HepG2 (cell line): ENCODE results near the gene PSMC5. TPM values are rescaled to one million over a fixed set of nuclear protein-coding genes. Genes with fewer than 3 reads are reported as not detected.

Experiments used
- BRCA1 ChIP-seq: sonication (generic); formaldehyde crosslinking; IDR thresholded peaks from 2 replicates; pipeline ENCODE4 v1.4.0; 2020; ENCODE audit warnings: missing genetic modification reagents
- FUBP1 ChIP-seq: sonication (generic); formaldehyde crosslinking; IDR thresholded peaks from 2 replicates; pipeline ENCODE4 v1.5.1; 2020; ENCODE audit warnings: missing genetic modification reagents, mild to moderate bottlenecking, borderline replicate concordance
- HNF1B ChIP-seq: sonication (generic); formaldehyde crosslinking; IDR thresholded peaks from 2 replicates; pipeline ENCODE4 v1.5.1; 2020; ENCODE audit warnings: mild to moderate bottlenecking, moderate library complexity, missing genetic modification reagents
- JUNB ChIP-seq: sonication (generic); formaldehyde crosslinking; IDR thresholded peaks from 2 replicates; pipeline ENCODE4 v1.8.0; 2022; ENCODE audit warnings: missing genetic modification reagents, mild to moderate bottlenecking, borderline replicate concordance
- MTERF4 ChIP-seq: sonication (generic); formaldehyde crosslinking; IDR thresholded peaks from 2 replicates; pipeline ENCODE4 v1.8.0; 2023; ENCODE audit warnings: mild to moderate bottlenecking, missing genetic modification reagents
- MXD1 ChIP-seq: sonication (generic); formaldehyde crosslinking; IDR thresholded peaks from 2 replicates; pipeline ENCODE4 v1.4.0; 2020; ENCODE audit warnings: mild to moderate bottlenecking, missing genetic modification reagents
- POGK ChIP-seq: sonication (generic); formaldehyde crosslinking; conservative IDR thresholded peaks from 2 replicates; pipeline ENCODE4 v1.8.0; 2022; ENCODE audit warnings: mild to moderate bottlenecking, moderate library complexity, missing genetic modification reagents
- POGZ ChIP-seq: sonication (generic); formaldehyde crosslinking; IDR thresholded peaks from 2 replicates; pipeline ENCODE4 v1.4.0; 2020; ENCODE audit warnings: mild to moderate bottlenecking, missing genetic modification reagents
- RBM39 ChIP-seq: fragments of 200-400 bp; formaldehyde crosslinking; IDR thresholded peaks from one replicate; pipeline ENCODE4 v1.6.1; 2018; ENCODE audit warnings: antibody characterized with exemption, mild to moderate bottlenecking, low read depth, low read length; ENCODE audit not compliant: poor library complexity, severe bottlenecking
- ZNF101 ChIP-seq: sonication (generic); formaldehyde crosslinking; IDR thresholded peaks from 2 replicates; pipeline ENCODE4 v1.4.0; 2020; ENCODE audit warnings: mild to moderate bottlenecking, low read depth, missing genetic modification reagents, borderline replicate concordance
- ZNF138 ChIP-seq: sonication (generic); formaldehyde crosslinking; IDR thresholded peaks from 2 replicates; pipeline ENCODE4 v1.5.0; 2020; ENCODE audit warnings: mild to moderate bottlenecking, low read depth, missing genetic modification reagents
- ZNF414 ChIP-seq: sonication (generic); formaldehyde crosslinking; IDR thresholded peaks from 2 replicates; pipeline ENCODE4 v1.5.0; 2020; ENCODE audit warnings: missing genetic modification reagents
- ZNF546 ChIP-seq: sonication (generic); formaldehyde crosslinking; conservative IDR thresholded peaks from 2 replicates; pipeline ENCODE4 v1.8.1; 2023; ENCODE audit warnings: mild to moderate bottlenecking, missing genetic modification reagents
- ZNF556 ChIP-seq: sonication (generic); formaldehyde crosslinking; IDR thresholded peaks from 2 replicates; pipeline ENCODE4 v1.4.0; 2020; ENCODE audit warnings: mild to moderate bottlenecking, missing genetic modification reagents, borderline replicate concordance
- ZNF800 ChIP-seq: sonication (generic); formaldehyde crosslinking; IDR thresholded peaks from 2 replicates; pipeline ENCODE4 v1.4.0; 2020; ENCODE audit warnings: missing genetic modification reagents
- polyA plus RNA-seq, 8 experiments: library from polyadenylated mRNA; depleted of rRNA in 3 of 8; stranded (reverse) in 7 of 8; unstranded in 1 of 8; fragments of >200 nt; fragmentation: Illumina TruSeq in 4 of 8; extraction: Trizol in 4 of 8; gene quantifications; 2 replicates each; pipeline versions ENCODE4 v1.2.1 to v1.2.3, GENCODE V29; 2011 to 2016; ENCODE audit warnings: low read depth in 4 of 8, missing spikeins in 1 of 8, mixed read lengths in 1 of 8; ENCODE audit not compliant: insufficient read depth in 1 of 8
- total RNA-seq, 5 experiments: library from RNA; depleted of rRNA; stranded (reverse); fragments of >200 nt; fragmentation: Illumina TruSeq; extraction: Trizol; gene quantifications; 2 replicates each; pipeline ENCODE4 v1.2.3, GENCODE V29; 2016; ENCODE audit warnings: low read depth in 1 of 5

Gene PSMC5
- total and polyA plus RNA-seq, 2 of the 13 experiments (the other 11 are each of a cell fraction or from before 2014, with no cell fraction given): 35.3 to 128 TPM

GRCh38 chr17:63840591-63841349, 13.5 kb downstream of the PSMC5 start (continued):
- TF ChIP-seq MXD1 (CRISPR knock-in tag) (peak; percentile 26; the same call in 1 of the 2 replicates), RBM39 (peak; percentile 1), POGK (CRISPR knock-in tag) (0 out of 2 replicates have a peak, but pooled peaks have one; percentile 29), ZNF414 (0 out of 2 replicates have a peak, but pooled peaks have one; percentile 11), ZNF101 (CRISPR knock-in tag) (no peak), ZNF556 (0 out of 2 replicates have a peak, but pooled peaks have one; percentile 13), POGZ (CRISPR knock-in tag) (peak; percentile 30; the same call in 1 of the 2 replicates), MTERF4 (peak; percentile 28; the same call in 1 of the 2 replicates), HNF1B (CRISPR knock-in tag) (peak; percentile 58; the same call in 1 of the 2 replicates), ZNF800 (CRISPR knock-in tag) (no peak), BRCA1 (CRISPR knock-in tag) (no peak), ZNF138 (CRISPR knock-in tag) (peak; percentile 34; the same call in 1 of the 2 replicates), JUNB (no peak), ZNF546 (CRISPR knock-in tag) (0 out of 2 replicates have a peak, but pooled peaks have one; percentile 41), FUBP1 (CRISPR knock-in tag) (no peak)
